H1 (cell line): ENCODE data around the gene CACNA1G. TPM values are rescaled to one million over a fixed set of nuclear protein-coding genes. Genes with fewer than 3 reads are reported as not detected.

Experiments
- ATF2 ChIP-seq: IDR thresholded peaks from 2 replicates; pipeline ENCODE4 v1.6.1; 2012; ENCODE audit warnings: low read length, inconsistent platforms
- CEBPB ChIP-seq: IDR thresholded peaks from 2 replicates; pipeline ENCODE4 v1.6.1; 2012; ENCODE audit warnings: low read depth, low read length
- JUND ChIP-seq: IDR thresholded peaks from 2 replicates; pipeline ENCODE4 v1.6.1; 2011; ENCODE audit warnings: mild to moderate bottlenecking, improper control_type of control experiment, low read length
- RFX5 ChIP-seq: IDR thresholded peaks from 2 replicates; pipeline ENCODE4 v1.6.1; 2011; ENCODE audit warnings: low read depth, low read length, improper control_type of control experiment, borderline replicate concordance
- RXRA ChIP-seq: IDR thresholded peaks from 2 replicates; pipeline ENCODE4 v1.6.1; 2011; ENCODE audit warnings: low read depth, mild to moderate bottlenecking, low read length, moderate library complexity; ENCODE audit not compliant: insufficient read depth
- ZNF274 ChIP-seq: IDR thresholded peaks from 2 replicates; pipeline ENCODE4 v1.7.0; 2012; ENCODE audit warnings: low read length, borderline replicate concordance; ENCODE audit errors: extremely low read depth
- polyA plus RNA-seq, 7 experiments: library from polyadenylated mRNA; depleted of rRNA in 3 of 7; stranded (reverse) in 5 of 7; unstranded in 2 of 7; fragments of >200 nt in 5 of 7; fragments of 200-250 nt in 2 of 7; gene quantifications; 1 replicate in 5 of 7; 2 replicates in 1 of 7; 4 replicates in 1 of 7; pipeline versions ENCODE4 v1.2.1 to v1.2.3, GENCODE V29; 2011 to 2013; ENCODE audit warnings: missing spikeins in 2 of 7, mixed read lengths in 2 of 7
- total RNA-seq: library from RNA; stranded (reverse); fragmentation: NEBNext Ultra II Directional; extraction: Animal tissue kit (Norgen Biotek cat#: 25700); gene quantifications from 2 replicates; pipeline ENCODE4 v1.2.1, GENCODE V29; 2021

The CACNA1G gene
- total and polyA plus RNA-seq, 2 of the 8 experiments (the other 6 are each of a cell fraction or from before 2014, with no cell fraction given) = 2.9 to 4.9 TPM

DNA sequence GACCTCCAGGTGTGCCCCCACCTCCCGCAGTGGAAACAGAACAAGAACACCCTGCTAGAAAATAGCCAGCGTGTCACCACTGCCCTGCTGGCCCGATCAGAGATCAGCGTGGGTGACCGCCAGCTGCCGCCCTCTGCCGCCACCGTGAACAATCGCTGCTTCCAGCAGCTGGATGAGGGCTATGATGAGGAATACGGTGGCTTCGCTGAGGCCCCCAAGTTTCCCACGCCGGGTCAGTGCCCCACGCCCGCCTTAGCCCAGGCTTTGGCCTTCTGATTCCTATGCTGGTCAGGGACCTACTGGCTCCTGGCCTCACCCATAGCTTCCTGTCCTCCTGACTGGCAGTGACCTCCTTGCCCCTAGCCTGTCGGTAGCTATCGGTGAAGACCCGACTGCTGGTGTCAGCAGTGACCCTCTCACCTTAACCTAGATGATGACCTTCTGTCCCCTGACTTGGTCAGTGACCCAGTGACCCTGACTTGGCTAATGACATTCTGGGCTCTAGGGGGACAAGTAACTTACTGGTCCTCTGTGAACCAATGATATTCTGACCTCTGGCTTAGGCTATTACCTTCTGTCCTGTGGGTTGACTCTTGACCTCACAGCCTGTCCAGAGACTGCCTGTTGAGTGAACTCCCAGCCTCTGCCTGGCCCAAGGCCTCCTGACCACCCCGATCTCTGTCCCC lies 11.1 kb upstream of the CACNA1G start (continued):
- TF ChIP-seq CEBPB = no peak
- no peak for TF ChIP-seq ZNF274
- no peak for TF ChIP-seq JUND
- TF ChIP-seq RXRA = no peak
- no peak for TF ChIP-seq RFX5
- TF ChIP-seq ATF2 = no peak
